IPS-NIHi11 (cell line): Measurements from ENCODE around the gene HDAC4.

Source experiments
- DNase-seq: peaks from one replicate; pipeline ENCODE4 v3.0.0; 2012; ENCODE audit warnings: mixed read lengths, low spot score

HDAC4 gene

GRCh38 chr2:239327536-239328350, 73.1 kb downstream of the HDAC4 start:
- no peak for DNase-seq

DNA sequence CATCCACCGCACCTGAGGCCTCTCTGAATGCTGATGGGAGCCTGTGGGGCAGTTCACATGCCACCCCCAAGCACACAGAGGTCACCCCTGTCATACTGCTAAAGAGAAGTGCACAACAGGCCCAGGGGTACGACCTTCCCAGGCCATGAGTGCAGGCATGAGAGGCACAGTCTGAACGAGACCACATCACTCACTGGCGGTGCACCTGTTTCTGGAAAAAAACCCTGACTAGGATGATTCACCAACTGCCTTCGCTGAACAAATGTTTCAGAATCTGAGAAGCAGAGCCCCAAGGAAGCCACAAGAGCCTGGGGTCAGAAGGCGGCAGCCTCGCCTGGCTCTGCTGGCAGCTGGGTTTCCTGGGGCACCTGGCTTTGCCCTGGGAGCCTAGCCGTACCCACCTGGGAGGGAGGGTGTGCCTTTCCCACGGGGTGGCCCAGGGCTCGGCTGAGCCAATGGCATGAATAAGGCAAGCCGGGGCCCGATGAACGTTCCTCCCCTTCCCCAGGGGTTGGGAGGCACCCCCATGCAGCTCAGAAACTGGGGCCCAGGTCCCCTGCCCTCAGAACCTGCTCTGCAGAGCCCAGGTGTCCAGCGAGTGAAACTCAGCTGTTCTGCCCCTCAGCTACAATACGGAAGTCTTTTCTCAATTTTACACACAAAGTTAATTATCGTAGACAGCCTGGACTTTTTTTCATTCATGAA, 73.8 kb downstream of the HDAC4 start:
- no peak for DNase-seq

- DNase-seq, result no peak
Measured at GRCh38 chr2:239324456-239324855, 76.4 kb downstream of the HDAC4 start.

GRCh38 chr2:239323447-239323846, 77.4 kb downstream of the HDAC4 start:
- DNase-seq, result no peak

GRCh38 chr2:239322416-239323086, 78.3 kb downstream of the HDAC4 start:
- DNase-seq, result no peak

DNA sequence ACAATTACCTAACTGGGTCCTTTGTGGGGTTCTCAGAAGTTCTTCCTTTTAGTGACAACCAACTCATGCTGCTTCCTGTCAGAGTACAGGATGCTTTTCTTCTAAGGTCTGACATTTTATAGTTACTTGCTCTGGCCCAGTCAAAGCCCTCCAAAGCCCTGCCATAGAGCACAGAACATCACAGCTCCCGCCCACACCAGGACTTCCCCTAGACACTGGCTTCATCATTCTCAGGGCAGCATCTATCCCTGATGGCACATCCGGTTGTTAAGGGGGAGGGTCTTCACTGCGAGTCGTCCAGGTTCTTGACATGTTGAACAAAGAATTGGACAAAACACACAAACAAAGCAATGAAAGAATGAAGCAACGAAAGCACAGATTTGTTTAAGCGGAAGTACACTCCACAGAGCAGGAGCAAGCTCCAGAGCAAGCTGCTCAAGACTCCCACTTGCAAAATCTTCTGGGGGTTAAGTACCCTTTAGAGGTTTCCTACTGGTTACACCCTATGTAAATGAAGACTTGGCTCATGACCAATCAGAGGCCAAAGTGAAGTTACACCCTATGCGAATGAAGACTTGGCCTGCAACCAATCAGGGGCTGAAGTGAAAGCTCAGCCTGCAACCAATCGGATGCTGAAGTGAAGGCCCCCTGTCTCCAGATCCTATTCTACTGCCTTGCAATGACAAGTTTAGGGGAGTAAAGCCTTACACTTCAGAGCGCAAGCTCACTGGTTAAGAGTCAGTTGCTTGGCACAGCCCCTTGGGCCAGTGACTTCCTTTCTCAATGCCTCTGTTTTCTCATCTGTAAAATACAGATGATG, 79.0 kb downstream of the HDAC4 start:
- no peak for DNase-seq

DNA sequence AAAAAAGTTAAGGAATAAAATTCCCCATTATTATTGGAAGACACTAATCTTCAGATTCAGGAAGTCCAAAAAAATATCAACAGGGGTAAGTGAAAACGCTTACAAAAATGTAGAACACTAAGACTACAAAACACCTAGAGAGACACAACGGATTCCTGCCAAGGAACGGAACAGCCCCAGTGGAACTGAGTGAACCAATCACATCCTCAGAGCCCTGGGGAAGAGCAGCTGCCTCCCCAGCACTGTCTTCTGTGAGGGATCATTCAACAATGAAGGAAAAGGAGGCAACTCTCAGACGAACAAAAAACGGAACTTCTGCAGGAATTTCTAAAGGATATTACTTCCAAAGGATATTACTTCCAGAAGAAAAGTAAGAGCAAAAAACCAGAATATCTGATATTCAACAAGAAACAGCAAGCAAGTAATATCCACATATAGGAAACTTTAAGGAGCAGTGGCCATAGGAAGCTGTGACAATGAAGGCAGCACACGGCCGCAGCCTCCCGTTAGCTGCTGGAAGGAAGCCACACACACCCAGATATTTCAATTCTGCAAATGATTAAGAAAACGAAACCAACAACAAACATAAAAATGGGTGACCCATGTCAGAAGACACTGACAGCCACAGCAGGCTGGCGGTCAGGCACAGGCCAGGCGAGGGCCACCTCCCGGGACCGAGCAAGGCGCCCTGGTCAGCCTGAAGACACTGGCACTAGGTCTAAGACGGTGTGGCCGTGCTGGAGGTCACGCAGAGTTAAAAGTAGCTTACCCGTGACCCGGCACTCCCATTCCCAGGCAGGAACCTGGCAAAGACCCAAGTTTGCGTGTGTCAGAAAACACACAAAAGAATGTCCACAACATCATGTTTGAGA, 81.8 kb downstream of the HDAC4 start:
- no peak for DNase-seq

DNA sequence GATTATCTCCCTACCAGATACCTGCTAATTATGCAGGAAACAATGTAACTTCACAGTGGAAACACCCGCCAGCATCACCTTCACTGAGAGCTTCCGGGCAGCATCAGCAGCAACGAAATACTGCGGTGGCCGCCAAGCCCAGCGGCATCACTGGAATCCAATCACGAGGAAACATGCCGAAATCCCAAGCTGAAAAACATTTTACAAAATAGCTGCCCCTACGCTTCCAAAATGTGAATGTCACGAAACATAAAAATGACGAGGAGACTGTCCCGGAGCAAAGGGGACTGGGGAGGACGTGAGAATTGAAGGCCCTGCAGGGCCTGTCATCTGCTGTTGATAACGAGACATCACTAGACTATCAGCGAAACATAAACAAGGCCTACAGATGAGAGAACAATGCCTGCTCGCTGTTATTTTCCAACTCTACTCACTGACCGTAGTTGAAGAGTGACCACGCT, 82.6 kb downstream of the HDAC4 start:
- no peak for DNase-seq

GRCh38 chr2:239316562-239317465, 84.0 kb downstream of the HDAC4 start:
- DNase-seq, result no peak

DNA sequence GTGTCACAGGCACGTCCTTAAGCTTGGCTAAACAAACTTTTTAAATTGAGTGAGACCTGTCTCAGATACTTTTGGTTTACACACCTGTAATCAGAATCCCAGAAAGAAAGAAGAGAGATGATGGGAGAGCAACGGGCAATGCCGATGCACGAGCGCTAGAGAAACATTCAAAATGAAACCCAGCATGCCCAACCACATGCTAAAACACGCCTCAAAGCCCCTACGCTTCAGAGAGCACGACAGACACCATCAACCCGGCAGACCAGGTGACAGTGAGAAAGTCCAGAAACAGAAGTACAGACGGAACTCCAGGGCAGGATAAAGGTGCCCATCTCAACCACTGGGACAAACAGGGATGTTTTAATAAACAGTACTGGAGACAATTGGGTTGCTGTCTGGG, 85.5 kb downstream of the HDAC4 start:
- DNase-seq, result no peak

DNA sequence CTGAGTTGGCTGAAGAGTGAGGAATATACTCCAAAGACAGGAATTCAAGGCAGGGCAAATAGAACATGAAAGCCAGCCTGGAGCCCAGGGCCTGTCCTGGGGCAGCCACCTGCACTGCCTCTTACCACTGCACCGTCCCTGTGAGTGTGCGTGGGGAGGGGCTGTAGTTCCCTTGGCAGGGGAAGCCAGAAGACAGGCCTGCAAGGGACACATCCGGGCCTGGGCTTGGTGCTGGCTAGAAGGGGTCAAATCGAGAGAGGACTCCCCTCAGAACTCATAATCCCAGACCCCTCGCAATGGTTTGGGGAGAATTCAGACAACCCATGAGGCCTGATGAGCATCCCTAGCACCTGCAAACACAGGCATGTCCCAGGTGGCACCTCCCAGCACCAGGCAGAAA, 87.0 kb downstream of the HDAC4 start:
- no peak for DNase-seq

DNA sequence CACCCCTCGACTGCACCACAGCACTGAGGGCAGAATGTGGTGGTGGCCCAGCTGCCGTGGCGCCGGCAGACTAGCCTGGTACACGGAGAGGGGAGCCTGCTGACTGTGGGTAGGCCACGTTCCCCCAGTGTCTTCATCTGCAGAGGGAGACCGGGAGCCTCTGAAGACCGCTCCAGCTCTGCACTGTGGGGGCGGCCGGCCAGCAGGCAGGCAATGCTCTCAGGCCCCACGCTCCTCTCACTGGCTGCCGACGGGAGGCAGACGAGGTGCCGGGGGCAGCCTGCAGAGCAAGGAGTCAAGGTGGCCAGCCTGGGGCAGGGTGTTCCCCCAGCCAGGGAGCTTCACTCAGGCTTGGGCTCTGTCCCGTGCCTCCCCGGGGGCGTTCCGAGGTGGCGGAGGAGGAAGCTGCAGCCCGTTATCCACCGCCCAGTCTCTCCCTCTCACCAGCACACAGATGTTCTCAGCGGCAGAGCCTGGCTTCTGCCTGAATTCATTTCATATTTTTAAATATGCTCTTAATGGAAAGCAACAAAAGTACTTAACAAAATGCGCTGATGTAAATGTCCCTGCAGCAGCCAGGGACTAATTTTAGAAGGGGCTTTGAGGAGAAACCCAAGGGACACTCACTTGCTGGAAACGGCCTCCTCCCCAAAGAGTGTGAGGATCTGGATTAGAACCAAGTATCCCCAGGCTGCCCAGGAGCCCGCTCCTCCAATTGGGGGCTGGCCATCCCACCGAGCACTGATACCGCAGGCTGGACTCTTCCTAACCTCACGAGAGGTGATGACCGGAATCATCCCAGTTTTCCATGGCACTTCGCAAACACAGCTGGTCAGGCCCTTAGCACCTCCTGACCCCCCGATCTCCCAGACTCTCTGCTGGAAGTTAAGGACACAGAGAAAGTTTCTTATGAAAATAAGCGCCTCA, 87.8 kb downstream of the HDAC4 start:
- no peak for DNase-seq

DNA sequence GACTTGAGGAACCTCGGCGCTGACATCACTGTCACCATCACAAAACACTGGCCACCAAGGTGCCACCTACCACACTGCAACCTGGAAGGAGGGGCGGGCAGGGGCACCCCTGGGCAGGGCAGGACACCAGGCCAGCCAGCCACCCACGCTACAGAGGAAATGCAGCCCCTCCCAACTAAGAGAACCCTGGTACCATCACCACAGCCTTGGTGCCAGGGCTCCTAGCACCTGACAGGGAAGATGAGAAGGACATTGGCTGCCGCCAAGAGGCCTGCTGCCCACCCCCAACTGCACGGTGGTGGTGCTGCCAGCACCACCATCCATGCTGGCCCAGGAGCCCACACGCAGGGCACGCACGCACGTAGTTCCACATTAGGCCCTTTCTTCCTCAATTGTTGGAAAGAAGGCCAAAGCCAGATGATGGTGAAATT, 88.7 kb downstream of the HDAC4 start:
- no peak for DNase-seq

GRCh38 chr2:239311132-239312040, 89.4 kb downstream of the HDAC4 start:
- no peak for DNase-seq

DNA sequence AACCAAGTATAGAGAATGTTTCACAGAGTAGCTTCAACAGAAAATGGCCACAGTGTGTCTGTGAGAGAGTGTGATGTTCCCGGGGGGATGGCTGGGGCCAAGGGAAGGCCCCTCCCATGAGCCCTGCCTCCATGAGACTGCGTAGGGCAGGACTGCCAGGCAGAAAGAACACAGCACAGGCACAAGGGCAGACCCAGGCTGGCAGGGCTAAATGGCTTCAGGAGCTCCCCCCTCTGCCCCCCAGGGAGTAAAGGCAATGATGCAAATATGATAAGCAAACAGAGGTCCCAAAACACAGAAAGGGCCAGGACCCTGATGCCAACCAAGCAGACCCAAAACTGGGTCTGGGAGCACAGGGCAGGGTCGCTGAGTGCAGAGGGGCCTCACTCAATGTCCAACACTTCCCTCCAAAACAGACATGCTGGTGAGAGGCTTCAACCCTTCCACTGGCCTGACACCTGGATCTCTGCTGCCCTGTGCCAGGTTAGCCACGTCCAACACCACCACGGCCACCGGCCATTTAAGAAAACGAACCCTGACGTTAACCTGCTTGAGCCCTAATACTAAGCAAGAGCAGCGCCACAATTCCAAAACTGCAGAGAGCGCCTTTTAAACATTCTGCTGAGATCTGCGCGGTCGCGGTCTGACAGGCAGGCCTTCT, 90.3 kb downstream of the HDAC4 start:
- no peak for DNase-seq

DNA sequence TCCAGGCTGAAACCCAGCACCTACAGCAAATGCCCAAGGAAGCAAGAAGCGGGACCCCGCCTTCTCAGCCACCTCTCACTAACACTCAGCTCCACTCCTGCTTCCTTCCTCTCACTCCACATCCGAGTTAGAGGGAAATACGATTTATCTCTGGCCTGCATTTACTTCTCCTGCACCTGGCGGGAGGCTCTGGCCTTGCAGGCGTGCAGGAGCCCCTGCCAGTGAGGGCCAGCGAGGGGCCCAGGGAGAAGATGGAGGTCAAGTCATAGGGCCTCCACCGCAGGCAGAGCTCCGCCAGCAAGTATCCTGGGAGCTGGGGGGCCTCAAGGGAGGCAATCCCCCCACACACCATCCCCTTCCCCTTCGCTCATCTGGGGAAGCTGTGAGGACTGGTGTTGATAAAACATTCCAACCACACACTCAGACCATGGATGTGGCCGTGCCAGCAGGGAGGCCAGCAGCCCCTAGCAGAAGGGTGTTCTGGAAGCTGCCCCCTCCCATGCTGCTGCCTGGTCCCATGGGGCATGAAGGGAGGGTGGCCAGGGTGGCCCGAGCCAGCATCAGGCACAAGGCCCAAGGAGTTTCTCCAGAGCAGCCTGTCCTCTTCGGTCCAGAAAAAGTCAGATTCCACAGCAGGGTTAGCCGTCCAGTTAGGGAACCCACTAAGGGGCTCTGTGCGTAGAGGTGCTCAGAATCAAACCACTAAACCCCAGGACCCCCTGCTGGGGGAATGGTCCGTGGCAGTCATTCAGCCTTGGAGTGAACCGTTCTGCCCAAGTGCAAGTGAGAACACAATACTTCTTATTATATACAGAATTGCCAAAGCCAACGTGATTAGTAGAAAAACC, 91.2 kb downstream of the HDAC4 start:
- no peak for DNase-seq
